ENCODE data around the gene FIG4. TPM values are rescaled to one million over a fixed set of nuclear protein-coding genes. Genes with fewer than 3 reads are reported as not detected.

Gene FIG4
- total RNA-seq (2014; rRNA removed; shearing (Covaris generic); ENCODE audit: low replicate concordance): 9.6 and 14.8 TPM in 2 replicates

GRCh38 chr6:109690737-109691621 lies at the start of gene FIG4, which contains the start of gene AK9:
FIG4 (plus strand) TSS chr6:109691296; CDS start chr6:109691436, 140 bp downstream.
AK9 (minus strand) TSS chr6:109691202; CDS start chr6:109675745, 15,457 bp downstream.
- H3K79me2 ChIP-seq (ENCODE audit: low read length): peaks cover 19% of the 10 kb centered on the region
- peaks cover under 1% of the 10 kb centered on the region; the same call in 1 of the 2 replicates for H3K36me3 ChIP-seq (ENCODE audit: insufficient read depth, low read length)
- DNase-seq: peak; percentile 96

GRCh38 chr6:109644131-109644530 lies 47.0 kb upstream of the FIG4 start:
- no peak overlapping the region for H3K27ac ChIP-seq (ENCODE audit: low read length)
- no peaks in the 10 kb centered on the region for H3K36me3 ChIP-seq (ENCODE audit: insufficient read depth, low read length)

More at GRCh38 chr6:109690737-109691621, at the start of gene FIG4, which contains the start of gene AK9:
- Histone ChIP-seq H3K27ac (ENCODE audit: low read length) (no peak within 1 kb of the TSS), H3K4me3 (ENCODE audit: low read length) (peak within 1 kb of the TSS; percentile 89), H3K4me2 (ENCODE audit: low read depth, low read length, poor library complexity, severe bottlenecking) (peak within 1 kb of the TSS; percentile 83), H2AFZ (ENCODE audit: low read length) (peak within 1 kb of the TSS; percentile 96), H3K9me3 (ENCODE audit: low read length) (no peaks in the 10 kb centered on the region), H3K27me3 (ENCODE audit: low read length) (no peaks in the 10 kb centered on the region), H4K20me1 (ENCODE audit: insufficient read depth, low read depth, low read length) (no peaks in the 10 kb centered on the region), H3K4me1 (ENCODE audit: low read length) (peaks cover 34% of the 10 kb centered on the region), H3K9me2 (replicated peaks; ENCODE audit: insufficient read depth, low read length) (no peaks in the 10 kb centered on the region), H3K9ac (ENCODE audit: low read length) (peak within 1 kb of the TSS; percentile 78)

GRCh38 chr6:109653264-109653663 lies 37.8 kb upstream of the FIG4 start:
- H3K4me2 ChIP-seq (ENCODE audit: low read depth, low read length, poor library complexity, severe bottlenecking): no peak overlapping the region

More at GRCh38 chr6:109644131-109644530, 47.0 kb upstream of the FIG4 start:
- Histone ChIP-seq H3K4me2 (ENCODE audit: low read depth, low read length, poor library complexity, severe bottlenecking) (no peak overlapping the region), H3K4me3 (ENCODE audit: low read length) (no peak overlapping the region), H4K20me1 (ENCODE audit: insufficient read depth, low read depth, low read length) (no peaks in the 10 kb centered on the region), H3K9ac (ENCODE audit: low read length) (no peak overlapping the region), H3K9me3 (ENCODE audit: low read length) (no peaks in the 10 kb centered on the region), H3K9me2 (replicated peaks; ENCODE audit: insufficient read depth, low read length) (no peaks in the 10 kb centered on the region), H2AFZ (ENCODE audit: low read length) (no peak overlapping the region), H3K4me1 (ENCODE audit: low read length) (no peaks in the 10 kb centered on the region), H3K79me2 (ENCODE audit: low read length) (no peaks in the 10 kb centered on the region), H3K27me3 (ENCODE audit: low read length) (no peaks in the 10 kb centered on the region)
- DNase-seq: no peak

GRCh38 chr6:109655761-109656262 lies 35.3 kb upstream of the FIG4 start:
- Histone ChIP-seq H3K9me3 (ENCODE audit: low read length) (no peaks in the 10 kb centered on the region), H3K36me3 (ENCODE audit: insufficient read depth, low read length) (no peaks in the 10 kb centered on the region), H3K4me2 (ENCODE audit: low read depth, low read length, poor library complexity, severe bottlenecking) (no peak overlapping the region), H3K9me2 (replicated peaks; ENCODE audit: insufficient read depth, low read length) (no peaks in the 10 kb centered on the region), H4K20me1 (ENCODE audit: insufficient read depth, low read depth, low read length) (no peaks in the 10 kb centered on the region), H3K9ac (ENCODE audit: low read length) (no peak overlapping the region), H3K27ac (ENCODE audit: low read length) (no peak overlapping the region), H3K79me2 (ENCODE audit: low read length) (no peaks in the 10 kb centered on the region), H3K27me3 (ENCODE audit: low read length) (0 out of 2 replicates have a peak, but pooled peaks cover 2% of the 10 kb centered on the region), H3K4me1 (ENCODE audit: low read length) (no peaks in the 10 kb centered on the region), H3K4me3 (ENCODE audit: low read length) (no peak overlapping the region), H2AFZ (ENCODE audit: low read length) (no peak overlapping the region)
- no peak for DNase-seq

More at GRCh38 chr6:109653264-109653663, 37.8 kb upstream of the FIG4 start:
- Histone ChIP-seq H3K36me3 (ENCODE audit: insufficient read depth, low read length) (no peaks in the 10 kb centered on the region), H3K9ac (ENCODE audit: low read length) (no peak overlapping the region), H3K4me1 (ENCODE audit: low read length) (no peaks in the 10 kb centered on the region), H4K20me1 (ENCODE audit: insufficient read depth, low read depth, low read length) (no peaks in the 10 kb centered on the region), H3K79me2 (ENCODE audit: low read length) (no peaks in the 10 kb centered on the region), H3K9me3 (ENCODE audit: low read length) (no peaks in the 10 kb centered on the region), H2AFZ (ENCODE audit: low read length) (no peak overlapping the region), H3K9me2 (replicated peaks; ENCODE audit: insufficient read depth, low read length) (no peaks in the 10 kb centered on the region), H3K27ac (ENCODE audit: low read length) (no peak overlapping the region), H3K27me3 (ENCODE audit: low read length) (no peaks in the 10 kb centered on the region), H3K4me3 (ENCODE audit: low read length) (no peak overlapping the region)
- no peak for DNase-seq

- H3K79me2 ChIP-seq (ENCODE audit: low read length): no peaks in the 10 kb centered on the region
- no peak overlapping the region for H3K4me3 ChIP-seq (ENCODE audit: low read length)
- no peaks in the 10 kb centered on the region for H3K4me1 ChIP-seq (ENCODE audit: low read length)
- H2AFZ ChIP-seq (ENCODE audit: low read length): no peak overlapping the region
- no peak overlapping the region for H3K27ac ChIP-seq (ENCODE audit: low read length)
- no peak overlapping the region for H3K9ac ChIP-seq (ENCODE audit: low read length)
- no peaks in the 10 kb centered on the region for H4K20me1 ChIP-seq (ENCODE audit: insufficient read depth, low read depth, low read length)
- DNase-seq: no peak
- no peaks in the 10 kb centered on the region for H3K36me3 ChIP-seq (ENCODE audit: insufficient read depth, low read length)
- no peak overlapping the region for H3K4me2 ChIP-seq (ENCODE audit: low read depth, low read length, poor library complexity, severe bottlenecking)
- no peaks in the 10 kb centered on the region for H3K9me2 ChIP-seq (replicated peaks; ENCODE audit: insufficient read depth, low read length)
- 0 out of 2 replicates have a peak, but pooled peaks cover 2% of the 10 kb centered on the region for H3K27me3 ChIP-seq (ENCODE audit: low read length)
- no peaks in the 10 kb centered on the region for H3K9me3 ChIP-seq (ENCODE audit: low read length)
Observed at GRCh38 chr6:109660526-109661320, 30.4 kb upstream of the FIG4 start.

- Histone ChIP-seq H3K79me2 (ENCODE audit: low read length) (no peaks in the 10 kb centered on the region), H3K4me2 (ENCODE audit: low read depth, low read length, poor library complexity, severe bottlenecking) (no peak overlapping the region), H3K4me1 (ENCODE audit: low read length) (no peaks in the 10 kb centered on the region), H2AFZ (ENCODE audit: low read length) (no peak overlapping the region), H3K9me2 (replicated peaks; ENCODE audit: insufficient read depth, low read length) (no peaks in the 10 kb centered on the region), H3K27me3 (ENCODE audit: low read length) (0 out of 2 replicates have a peak, but pooled peaks cover 2% of the 10 kb centered on the region), H3K27ac (ENCODE audit: low read length) (no peak overlapping the region), H3K9me3 (ENCODE audit: low read length) (no peaks in the 10 kb centered on the region), H3K36me3 (ENCODE audit: insufficient read depth, low read length) (no peaks in the 10 kb centered on the region), H4K20me1 (ENCODE audit: insufficient read depth, low read depth, low read length) (no peaks in the 10 kb centered on the region), H3K9ac (ENCODE audit: low read length) (no peak overlapping the region), H3K4me3 (ENCODE audit: low read length) (no peak overlapping the region)
- DNase-seq: no peak
Observed at GRCh38 chr6:109662192-109662591, 28.9 kb upstream of the FIG4 start.

- no peaks in the 10 kb centered on the region for H3K4me1 ChIP-seq (ENCODE audit: low read length)
- H3K79me2 ChIP-seq (ENCODE audit: low read length): no peaks in the 10 kb centered on the region
- H3K27ac ChIP-seq (ENCODE audit: low read length): no peak overlapping the region
- H3K9ac ChIP-seq (ENCODE audit: low read length): no peak overlapping the region
- H3K4me2 ChIP-seq (ENCODE audit: low read depth, low read length, poor library complexity, severe bottlenecking): no peak overlapping the region
- no peaks in the 10 kb centered on the region for H3K36me3 ChIP-seq (ENCODE audit: insufficient read depth, low read length)
- DNase-seq: no peak
- no peak overlapping the region for H2AFZ ChIP-seq (ENCODE audit: low read length)
- H3K27me3 ChIP-seq (ENCODE audit: low read length): no peaks in the 10 kb centered on the region
- H3K9me2 ChIP-seq (replicated peaks; ENCODE audit: insufficient read depth, low read length): no peaks in the 10 kb centered on the region
- no peak overlapping the region for H3K4me3 ChIP-seq (ENCODE audit: low read length)
- no peaks in the 10 kb centered on the region for H4K20me1 ChIP-seq (ENCODE audit: insufficient read depth, low read depth, low read length)
- H3K9me3 ChIP-seq (ENCODE audit: low read length): no peaks in the 10 kb centered on the region
Observed at GRCh38 chr6:109669811-109670210, 21.3 kb upstream of the FIG4 start.

Data from Karpas-422 (cell line).